ENCODE data around the gene PTPRK. TPM values are rescaled to one million over a fixed set of nuclear protein-coding genes. Genes with fewer than 3 reads are reported as not detected.

The PTPRK gene
- total and polyA plus RNA-seq, 2 of the 13 experiments (the other 11 are each of a cell fraction or from before 2014, with no cell fraction given) = 43.6 to 98.3 TPM

DNA sequence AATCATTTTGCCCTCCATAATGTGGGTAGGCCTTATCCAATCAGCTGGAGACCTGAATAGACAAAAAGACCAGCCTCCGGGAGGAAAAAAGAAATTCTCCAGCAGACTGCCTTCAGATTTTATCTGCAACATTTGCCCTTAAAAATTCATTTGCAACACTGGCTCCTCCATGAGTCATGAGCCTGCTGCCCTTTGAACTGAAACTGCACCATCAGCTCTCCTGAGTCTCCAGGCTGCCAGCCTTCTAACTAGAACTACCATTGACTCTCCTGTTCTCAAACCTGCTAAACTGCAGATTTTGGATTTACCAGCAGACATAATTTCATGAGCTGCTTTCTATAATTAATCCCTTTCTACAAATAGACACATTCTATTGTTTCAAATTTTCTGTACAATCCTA is 395.7 kb downstream of the PTPRK start (continued):
- TF ChIP-seq ZNF496 (CRISPR knock-in tag; IDR thresholded peaks at IDR 0.05; ENCODE audit: insufficient replicate concordance) (no peak), ZFP82 (CRISPR knock-in tag; IDR thresholded peaks at IDR 0.05; ENCODE audit: borderline replicate concordance) (no peak), ESRRA (CRISPR knock-in tag; IDR thresholded peaks at IDR 0.05; ENCODE audit: low read depth) (no peak), ZZZ3 (CRISPR knock-in tag; IDR thresholded peaks at IDR 0.05; ENCODE audit: borderline replicate concordance) (no peak), SRSF9 (IDR thresholded peaks at IDR 0.05; ENCODE audit: borderline replicate concordance, insufficient read depth, low read depth, low read length, poor library complexity, severe bottlenecking) (no peak), MIER3 (CRISPR knock-in tag; IDR thresholded peaks at IDR 0.05; ENCODE audit: borderline replicate concordance) (no peak), ZKSCAN8 (CRISPR knock-in tag; IDR thresholded peaks at IDR 0.05; ENCODE audit: borderline replicate concordance) (no peak), MED13 (CRISPR knock-in tag; IDR thresholded peaks at IDR 0.05) (no peak), NR2C2 (CRISPR knock-in tag; IDR thresholded peaks at IDR 0.05; ENCODE audit: borderline replicate concordance) (peak; percentile 34; the same call in 1 of the 2 replicates), ZNF556 (CRISPR knock-in tag; IDR thresholded peaks at IDR 0.05; ENCODE audit: borderline replicate concordance) (no peak), MTF2 (CRISPR knock-in tag; IDR thresholded peaks at IDR 0.05; ENCODE audit: borderline replicate concordance) (no peak), MXI1 (IDR thresholded peaks at IDR 0.05; ENCODE audit: borderline replicate concordance, low read depth, low read length) (no peak), ZNF749 (CRISPR knock-in tag; IDR thresholded peaks at IDR 0.05; ENCODE audit: borderline replicate concordance) (no peak), FOXK1 (CRISPR knock-in tag; IDR thresholded peaks at IDR 0.05; ENCODE audit: borderline replicate concordance, low read depth) (no peak), ZNF329 (CRISPR knock-in tag; IDR thresholded peaks at IDR 0.05; ENCODE audit: low read depth) (no peak), TCF7L2 (IDR thresholded peaks at IDR 0.05; ENCODE audit: low read depth, low read length) (no peak), TCF7 (IDR thresholded peaks at IDR 0.05; ENCODE audit: low read depth) (no peak), CBFB (CRISPR knock-in tag; IDR thresholded peaks at IDR 0.05) (no peak), ZNF644 (CRISPR knock-in tag; IDR thresholded peaks at IDR 0.05; ENCODE audit: low read depth) (peak; percentile 89), MIER2 (CRISPR knock-in tag; IDR thresholded peaks at IDR 0.05) (no peak)
- TF ChIP-seq, protein P1, sequence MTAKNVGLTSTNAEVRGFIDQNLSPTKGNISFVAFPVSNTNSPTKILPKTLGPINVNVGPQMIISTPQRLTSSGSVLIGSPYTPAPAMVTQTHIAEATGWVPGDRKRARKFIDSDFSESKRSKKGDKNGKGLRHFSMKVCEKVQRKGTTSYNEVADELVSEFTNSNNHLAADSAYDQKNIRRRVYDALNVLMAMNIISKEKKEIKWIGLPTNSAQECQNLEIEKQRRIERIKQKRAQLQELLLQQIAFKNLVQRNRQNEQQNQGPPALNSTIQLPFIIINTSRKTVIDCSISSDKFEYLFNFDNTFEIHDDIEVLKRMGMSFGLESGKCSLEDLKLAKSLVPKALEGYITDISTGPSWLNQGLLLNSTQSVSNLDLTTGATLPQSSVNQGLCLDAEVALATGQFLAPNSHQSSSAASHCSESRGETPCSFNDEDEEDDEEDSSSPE (CRISPR knock-in tag; IDR thresholded peaks at IDR 0.05) = no peak
- TF ChIP-seq, protein P2, sequence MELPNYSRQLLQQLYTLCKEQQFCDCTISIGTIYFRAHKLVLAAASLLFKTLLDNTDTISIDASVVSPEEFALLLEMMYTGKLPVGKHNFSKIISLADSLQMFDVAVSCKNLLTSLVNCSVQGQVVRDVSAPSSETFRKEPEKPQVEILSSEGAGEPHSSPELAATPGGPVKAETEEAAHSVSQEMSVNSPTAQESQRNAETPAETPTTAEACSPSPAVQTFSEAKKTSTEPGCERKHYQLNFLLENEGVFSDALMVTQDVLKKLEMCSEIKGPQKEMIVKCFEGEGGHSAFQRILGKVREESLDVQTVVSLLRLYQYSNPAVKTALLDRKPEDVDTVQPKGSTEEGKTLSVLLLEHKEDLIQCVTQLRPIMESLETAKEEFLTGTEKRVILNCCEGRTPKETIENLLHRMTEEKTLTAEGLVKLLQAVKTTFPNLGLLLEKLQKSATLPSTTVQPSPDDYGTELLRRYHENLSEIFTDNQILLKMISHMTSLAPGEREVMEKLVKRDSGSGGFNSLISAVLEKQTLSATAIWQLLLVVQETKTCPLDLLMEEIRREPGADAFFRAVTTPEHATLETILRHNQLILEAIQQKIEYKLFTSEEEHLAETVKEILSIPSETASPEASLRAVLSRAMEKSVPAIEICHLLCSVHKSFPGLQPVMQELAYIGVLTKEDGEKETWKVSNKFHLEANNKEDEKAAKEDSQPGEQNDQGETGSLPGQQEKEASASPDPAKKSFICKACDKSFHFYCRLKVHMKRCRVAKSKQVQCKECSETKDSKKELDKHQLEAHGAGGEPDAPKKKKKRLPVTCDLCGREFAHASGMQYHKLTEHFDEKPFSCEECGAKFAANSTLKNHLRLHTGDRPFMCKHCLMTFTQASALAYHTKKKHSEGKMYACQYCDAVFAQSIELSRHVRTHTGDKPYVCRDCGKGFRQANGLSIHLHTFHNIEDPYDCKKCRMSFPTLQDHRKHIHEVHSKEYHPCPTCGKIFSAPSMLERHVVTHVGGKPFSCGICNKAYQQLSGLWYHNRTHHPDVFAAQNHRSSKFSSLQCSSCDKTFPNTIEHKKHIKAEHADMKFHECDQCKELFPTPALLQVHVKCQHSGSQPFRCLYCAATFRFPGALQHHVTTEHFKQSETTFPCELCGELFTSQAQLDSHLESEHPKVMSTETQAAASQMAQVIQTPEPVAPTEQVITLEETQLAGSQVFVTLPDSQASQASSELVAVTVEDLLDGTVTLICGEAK (IDR thresholded peaks at IDR 0.05) = no peak
- TF ChIP-seq, protein P2 (CRISPR knock-in tag; IDR thresholded peaks at IDR 0.05) = no peak

All from HepG2 (cell line).